GM12874 (cell line): ENCODE results near the gene TNFAIP8L3.

Experiments used
- CTCF ChIP-seq: IDR thresholded peaks from 2 replicates; pipeline ENCODE4 v1.5.1; 2011; ENCODE audit warnings: low read depth, mild to moderate bottlenecking, control low read depth, low read length, moderate library complexity; ENCODE audit not compliant: insufficient read depth

TNFAIP8L3 gene

GRCh38 chr15:51094606-51095569 is at the start of gene TNFAIP8L3:
Gene TNFAIP8L3 (minus strand): TSS chr15:51094906. CDS start chr15:51094595, 311 bp downstream.
- TF ChIP-seq CTCF: no peak

- no peak for TF ChIP-seq CTCF
Measured at GRCh38 chr15:51144021-51144532, 49.4 kb upstream of the TNFAIP8L3 start.

GRCh38 chr15:51139091-51139490 is 44.4 kb upstream of the TNFAIP8L3 start:
- TF ChIP-seq CTCF: no peak

- no peak for TF ChIP-seq CTCF
Measured at GRCh38 chr15:51137880-51138430, 43.2 kb upstream of the TNFAIP8L3 start.

GRCh38 chr15:51137024-51137423 is 42.3 kb upstream of the TNFAIP8L3 start:
- TF ChIP-seq CTCF: no peak

- no peak for TF ChIP-seq CTCF
Measured at GRCh38 chr15:51135276-51135675, 40.6 kb upstream of the TNFAIP8L3 start.

- TF ChIP-seq CTCF: no peak
Measured at GRCh38 chr15:51134416-51135199, 39.9 kb upstream of the TNFAIP8L3 start.
